ENCODE results near the gene SPSB2.

GRCh38 chr12:6826125-6826733 is 46.9 kb downstream of the SPSB2 start:
- TF ChIP-seq EZH2 (IDR thresholded peaks at IDR 0.05) (no peak), POLR2AphosphoS5 (IDR thresholded peaks at IDR 0.05; ENCODE audit: borderline replicate concordance, low read depth, low read length) (no peak)
